H1 (cell line): ENCODE data around the gene NRP2. TPM values are rescaled to one million over a fixed set of nuclear protein-coding genes. Genes with fewer than 3 reads are reported as not detected.

ENCODE experiments used
- BCL11A ChIP-seq, 2 experiments: IDR thresholded peaks; one replicate each; pipeline ENCODE4 v1.6.1; 2011; ENCODE audit warnings: low read depth in 2 of 2, low read length in 2 of 2, mild to moderate bottlenecking in 2 of 2
- CBX8 ChIP-seq: fragments of 300-800, 300-1000 bp; sonication (generic); IDR thresholded peaks from 2 replicates; pipeline ENCODE4 v1.7.1; 2016; ENCODE audit warnings: low read depth, low read length, borderline replicate concordance
- CTBP2 ChIP-seq: IDR thresholded peaks from 2 replicates; pipeline ENCODE4 v1.7.0; 2011; ENCODE audit warnings: borderline replicate concordance, mild to moderate bottlenecking, moderate library complexity, mixed read lengths, low read length; ENCODE audit not compliant: insufficient read depth, insufficient read length
- PHF8 ChIP-seq: fragments of 200-600 bp; sonication (generic); conservative IDR thresholded peaks from 2 replicates; pipeline ENCODE4 v1.7.1; 2012; ENCODE audit warnings: low read depth, mild to moderate bottlenecking, inconsistent platforms, low read length, moderate library complexity
- TAF1 ChIP-seq: IDR thresholded peaks from 2 replicates; pipeline ENCODE4 v1.6.1; 2011; ENCODE audit warnings: mild to moderate bottlenecking, low read depth, low read length
- TBP ChIP-seq: IDR thresholded peaks from 2 replicates; pipeline ENCODE4 v1.6.1; 2011; ENCODE audit warnings: low read depth, low read length, improper control_type of control experiment
- polyA plus RNA-seq, 7 experiments: library from polyadenylated mRNA; depleted of rRNA in 3 of 7; stranded (reverse) in 5 of 7; unstranded in 2 of 7; fragments of >200 nt in 5 of 7; fragments of 200-250 nt in 2 of 7; gene quantifications; 1 replicate in 5 of 7; 2 replicates in 1 of 7; 4 replicates in 1 of 7; pipeline versions ENCODE4 v1.2.1 to v1.2.3, GENCODE V29; 2011 to 2013; ENCODE audit warnings: missing spikeins in 2 of 7, mixed read lengths in 2 of 7
- total RNA-seq: library from RNA; stranded (reverse); fragmentation: NEBNext Ultra II Directional; extraction: Animal tissue kit (Norgen Biotek cat#: 25700); gene quantifications from 2 replicates; pipeline ENCODE4 v1.2.1, GENCODE V29; 2021
- TF ChIP-seq, protein P1 (sequence below), 3 experiments: IDR thresholded peaks; 1 replicate in 2 of 3; 2 replicates in 1 of 3; pipeline versions ENCODE4 v1.5.1 to v1.6.1; 2011; ENCODE audit warnings: low read length in 3 of 3, mild to moderate bottlenecking in 3 of 3, inconsistent platforms in 2 of 3, low read depth in 1 of 3, moderate library complexity in 1 of 3; ENCODE audit not compliant: insufficient read depth in 1 of 3; ENCODE audit errors: control extremely low read depth in 1 of 3
- TF ChIP-seq, protein P2 (sequence below): fragments of 300-600 bp; sonication (generic); IDR thresholded peaks from 2 replicates; pipeline ENCODE4 v1.7.1; 2012; ENCODE audit warnings: low read length, moderate library complexity, mild to moderate bottlenecking, inconsistent platforms; ENCODE audit not compliant: insufficient replicate concordance

The NRP2 gene
- total and polyA plus RNA-seq, 2 of the 8 experiments (the other 6 are each of a cell fraction or from before 2014, with no cell fraction given) = 32.0 to 37.8 TPM

DNA sequence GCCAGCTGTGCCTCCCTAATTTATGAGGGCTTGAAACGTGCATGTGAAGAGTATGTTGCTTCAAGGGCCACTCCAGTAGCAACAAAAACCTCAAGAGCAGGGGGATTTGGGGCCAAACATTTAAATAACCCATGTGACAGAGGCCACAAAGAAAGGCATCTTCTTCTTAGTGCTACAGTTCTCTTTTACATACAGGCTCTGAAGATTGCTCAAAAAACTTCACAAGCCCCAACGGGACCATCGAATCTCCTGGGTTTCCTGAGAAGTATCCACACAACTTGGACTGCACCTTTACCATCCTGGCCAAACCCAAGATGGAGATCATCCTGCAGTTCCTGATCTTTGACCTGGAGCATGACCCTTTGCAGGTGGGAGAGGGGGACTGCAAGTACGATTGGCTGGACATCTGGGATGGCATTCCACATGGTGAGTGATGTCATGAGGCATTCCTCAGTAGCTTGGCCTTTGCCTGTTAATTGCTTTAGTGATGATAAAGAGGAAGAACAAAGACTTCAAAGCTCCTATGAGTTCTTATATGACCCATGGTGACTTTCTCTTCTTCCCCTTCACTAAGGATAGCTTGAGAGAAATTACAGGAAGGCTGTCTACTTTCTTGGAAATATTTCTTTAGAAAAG lies 40.1 kb downstream of the NRP2 start (continued):
- no peak for TF ChIP-seq TBP
- TF ChIP-seq PHF8 = no peak
- no peak for TF ChIP-seq CBX8
- TF ChIP-seq CTBP2 = no peak
- TF ChIP-seq, protein P1, sequence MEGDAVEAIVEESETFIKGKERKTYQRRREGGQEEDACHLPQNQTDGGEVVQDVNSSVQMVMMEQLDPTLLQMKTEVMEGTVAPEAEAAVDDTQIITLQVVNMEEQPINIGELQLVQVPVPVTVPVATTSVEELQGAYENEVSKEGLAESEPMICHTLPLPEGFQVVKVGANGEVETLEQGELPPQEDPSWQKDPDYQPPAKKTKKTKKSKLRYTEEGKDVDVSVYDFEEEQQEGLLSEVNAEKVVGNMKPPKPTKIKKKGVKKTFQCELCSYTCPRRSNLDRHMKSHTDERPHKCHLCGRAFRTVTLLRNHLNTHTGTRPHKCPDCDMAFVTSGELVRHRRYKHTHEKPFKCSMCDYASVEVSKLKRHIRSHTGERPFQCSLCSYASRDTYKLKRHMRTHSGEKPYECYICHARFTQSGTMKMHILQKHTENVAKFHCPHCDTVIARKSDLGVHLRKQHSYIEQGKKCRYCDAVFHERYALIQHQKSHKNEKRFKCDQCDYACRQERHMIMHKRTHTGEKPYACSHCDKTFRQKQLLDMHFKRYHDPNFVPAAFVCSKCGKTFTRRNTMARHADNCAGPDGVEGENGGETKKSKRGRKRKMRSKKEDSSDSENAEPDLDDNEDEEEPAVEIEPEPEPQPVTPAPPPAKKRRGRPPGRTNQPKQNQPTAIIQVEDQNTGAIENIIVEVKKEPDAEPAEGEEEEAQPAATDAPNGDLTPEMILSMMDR (IDR thresholded peaks at IDR 0.05; ENCODE audit: control extremely low read depth in 1 of 3, insufficient read depth in 1 of 3, low read depth in 1 of 3, low read length in 3 of 3) = no peak
- no peak for TF ChIP-seq TAF1
- TF ChIP-seq, protein P2, sequence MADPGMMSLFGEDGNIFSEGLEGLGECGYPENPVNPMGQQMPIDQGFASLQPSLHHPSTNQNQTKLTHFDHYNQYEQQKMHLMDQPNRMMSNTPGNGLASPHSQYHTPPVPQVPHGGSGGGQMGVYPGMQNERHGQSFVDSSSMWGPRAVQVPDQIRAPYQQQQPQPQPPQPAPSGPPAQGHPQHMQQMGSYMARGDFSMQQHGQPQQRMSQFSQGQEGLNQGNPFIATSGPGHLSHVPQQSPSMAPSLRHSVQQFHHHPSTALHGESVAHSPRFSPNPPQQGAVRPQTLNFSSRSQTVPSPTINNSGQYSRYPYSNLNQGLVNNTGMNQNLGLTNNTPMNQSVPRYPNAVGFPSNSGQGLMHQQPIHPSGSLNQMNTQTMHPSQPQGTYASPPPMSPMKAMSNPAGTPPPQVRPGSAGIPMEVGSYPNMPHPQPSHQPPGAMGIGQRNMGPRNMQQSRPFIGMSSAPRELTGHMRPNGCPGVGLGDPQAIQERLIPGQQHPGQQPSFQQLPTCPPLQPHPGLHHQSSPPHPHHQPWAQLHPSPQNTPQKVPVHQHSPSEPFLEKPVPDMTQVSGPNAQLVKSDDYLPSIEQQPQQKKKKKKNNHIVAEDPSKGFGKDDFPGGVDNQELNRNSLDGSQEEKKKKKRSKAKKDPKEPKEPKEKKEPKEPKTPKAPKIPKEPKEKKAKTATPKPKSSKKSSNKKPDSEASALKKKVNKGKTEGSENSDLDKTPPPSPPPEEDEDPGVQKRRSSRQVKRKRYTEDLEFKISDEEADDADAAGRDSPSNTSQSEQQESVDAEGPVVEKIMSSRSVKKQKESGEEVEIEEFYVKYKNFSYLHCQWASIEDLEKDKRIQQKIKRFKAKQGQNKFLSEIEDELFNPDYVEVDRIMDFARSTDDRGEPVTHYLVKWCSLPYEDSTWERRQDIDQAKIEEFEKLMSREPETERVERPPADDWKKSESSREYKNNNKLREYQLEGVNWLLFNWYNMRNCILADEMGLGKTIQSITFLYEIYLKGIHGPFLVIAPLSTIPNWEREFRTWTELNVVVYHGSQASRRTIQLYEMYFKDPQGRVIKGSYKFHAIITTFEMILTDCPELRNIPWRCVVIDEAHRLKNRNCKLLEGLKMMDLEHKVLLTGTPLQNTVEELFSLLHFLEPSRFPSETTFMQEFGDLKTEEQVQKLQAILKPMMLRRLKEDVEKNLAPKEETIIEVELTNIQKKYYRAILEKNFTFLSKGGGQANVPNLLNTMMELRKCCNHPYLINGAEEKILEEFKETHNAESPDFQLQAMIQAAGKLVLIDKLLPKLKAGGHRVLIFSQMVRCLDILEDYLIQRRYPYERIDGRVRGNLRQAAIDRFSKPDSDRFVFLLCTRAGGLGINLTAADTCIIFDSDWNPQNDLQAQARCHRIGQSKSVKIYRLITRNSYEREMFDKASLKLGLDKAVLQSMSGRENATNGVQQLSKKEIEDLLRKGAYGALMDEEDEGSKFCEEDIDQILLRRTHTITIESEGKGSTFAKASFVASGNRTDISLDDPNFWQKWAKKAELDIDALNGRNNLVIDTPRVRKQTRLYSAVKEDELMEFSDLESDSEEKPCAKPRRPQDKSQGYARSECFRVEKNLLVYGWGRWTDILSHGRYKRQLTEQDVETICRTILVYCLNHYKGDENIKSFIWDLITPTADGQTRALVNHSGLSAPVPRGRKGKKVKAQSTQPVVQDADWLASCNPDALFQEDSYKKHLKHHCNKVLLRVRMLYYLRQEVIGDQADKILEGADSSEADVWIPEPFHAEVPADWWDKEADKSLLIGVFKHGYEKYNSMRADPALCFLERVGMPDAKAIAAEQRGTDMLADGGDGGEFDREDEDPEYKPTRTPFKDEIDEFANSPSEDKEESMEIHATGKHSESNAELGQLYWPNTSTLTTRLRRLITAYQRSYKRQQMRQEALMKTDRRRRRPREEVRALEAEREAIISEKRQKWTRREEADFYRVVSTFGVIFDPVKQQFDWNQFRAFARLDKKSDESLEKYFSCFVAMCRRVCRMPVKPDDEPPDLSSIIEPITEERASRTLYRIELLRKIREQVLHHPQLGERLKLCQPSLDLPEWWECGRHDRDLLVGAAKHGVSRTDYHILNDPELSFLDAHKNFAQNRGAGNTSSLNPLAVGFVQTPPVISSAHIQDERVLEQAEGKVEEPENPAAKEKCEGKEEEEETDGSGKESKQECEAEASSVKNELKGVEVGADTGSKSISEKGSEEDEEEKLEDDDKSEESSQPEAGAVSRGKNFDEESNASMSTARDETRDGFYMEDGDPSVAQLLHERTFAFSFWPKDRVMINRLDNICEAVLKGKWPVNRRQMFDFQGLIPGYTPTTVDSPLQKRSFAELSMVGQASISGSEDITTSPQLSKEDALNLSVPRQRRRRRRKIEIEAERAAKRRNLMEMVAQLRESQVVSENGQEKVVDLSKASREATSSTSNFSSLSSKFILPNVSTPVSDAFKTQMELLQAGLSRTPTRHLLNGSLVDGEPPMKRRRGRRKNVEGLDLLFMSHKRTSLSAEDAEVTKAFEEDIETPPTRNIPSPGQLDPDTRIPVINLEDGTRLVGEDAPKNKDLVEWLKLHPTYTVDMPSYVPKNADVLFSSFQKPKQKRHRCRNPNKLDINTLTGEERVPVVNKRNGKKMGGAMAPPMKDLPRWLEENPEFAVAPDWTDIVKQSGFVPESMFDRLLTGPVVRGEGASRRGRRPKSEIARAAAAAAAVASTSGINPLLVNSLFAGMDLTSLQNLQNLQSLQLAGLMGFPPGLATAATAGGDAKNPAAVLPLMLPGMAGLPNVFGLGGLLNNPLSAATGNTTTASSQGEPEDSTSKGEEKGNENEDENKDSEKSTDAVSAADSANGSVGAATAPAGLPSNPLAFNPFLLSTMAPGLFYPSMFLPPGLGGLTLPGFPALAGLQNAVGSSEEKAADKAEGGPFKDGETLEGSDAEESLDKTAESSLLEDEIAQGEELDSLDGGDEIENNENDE = no peak
- TF ChIP-seq BCL11A (IDR thresholded peaks at IDR 0.05; ENCODE audit: low read depth in 2 of 2, low read length in 2 of 2) = no peak
